ENCODE measurements around the gene FKBP15.

The FKBP15 gene

DNA sequence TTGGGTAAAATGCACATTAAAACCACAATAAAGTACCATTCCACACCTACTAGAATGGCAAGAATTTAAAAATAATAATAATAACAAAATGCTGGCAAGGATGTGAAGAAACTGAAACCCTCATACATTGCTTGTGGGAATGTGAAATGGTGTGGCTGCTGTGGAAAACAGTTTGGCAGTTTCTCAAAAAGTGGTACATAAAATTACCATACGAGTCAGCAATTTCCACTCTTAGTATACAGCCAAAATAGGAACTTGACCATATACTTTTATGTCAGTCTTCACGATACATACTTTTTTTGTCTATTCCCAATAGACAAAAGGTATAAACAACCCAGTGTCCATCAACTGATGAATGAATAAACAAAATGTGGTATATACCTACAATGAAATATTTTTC is 15.6 kb downstream of the FKBP15 start:
- Histone ChIP-seq H3K27ac (ENCODE audit: low read length) (no peak overlapping the region), H3K36me3 (ENCODE audit: control insufficient read depth in 1 of 2, insufficient read depth in 2 of 2, low read length in 2 of 2) (peaks cover 32 to 76% of the 10 kb centered on the region in 2 donors)

DNA sequence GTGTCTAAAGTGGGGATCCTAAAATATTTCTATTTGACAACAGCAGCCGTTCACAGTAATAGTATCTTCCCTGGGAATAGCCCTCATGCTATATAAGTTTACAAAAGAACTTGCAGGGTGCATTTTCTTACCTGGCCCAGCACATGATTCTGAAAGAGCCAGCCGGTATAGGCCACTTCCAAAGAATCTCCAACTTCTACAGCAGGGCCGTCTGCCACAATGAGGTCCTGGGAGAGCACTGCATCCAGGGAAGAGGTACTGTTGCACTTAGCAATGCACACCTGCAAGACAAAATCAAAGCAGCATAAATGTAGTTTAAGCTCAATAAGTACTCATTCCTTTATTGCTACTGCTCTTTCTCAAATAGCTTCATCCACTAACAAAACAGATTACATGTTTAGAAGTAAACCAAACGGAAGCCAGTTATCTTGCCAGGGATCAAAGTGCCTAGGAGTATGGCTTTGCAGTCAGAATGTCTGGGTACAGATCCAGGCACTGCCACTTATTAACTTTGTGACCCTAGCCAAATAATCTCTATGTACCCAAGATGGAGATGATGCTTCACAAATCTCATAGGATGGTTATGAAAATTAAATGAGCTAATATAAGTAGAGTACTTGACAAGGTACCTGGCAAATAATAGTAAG is 21.3 kb downstream of the FKBP15 start:
- no peaks in the 10 kb centered on the region for H3K4me1 ChIP-seq (ENCODE audit: control insufficient read depth in 1 of 2, insufficient read depth in 2 of 2, low read length in 2 of 2)
- H3K27me3 ChIP-seq (ENCODE audit: low read depth, low read length), result no peaks in the 10 kb centered on the region
- peaks cover 46 to 68% of the 10 kb centered on the region in 2 donors for H3K36me3 ChIP-seq (ENCODE audit: control insufficient read depth in 1 of 2, insufficient read depth in 2 of 2, low read length in 2 of 2)
- H3K4me3 ChIP-seq (ENCODE audit: low read depth in 1 of 2, low read length in 2 of 2), result no peak overlapping the region
- H3K9me3 ChIP-seq (ENCODE audit: control insufficient read depth in 1 of 2, low read length in 2 of 2), result no peaks in the 10 kb centered on the region
- H3K27ac ChIP-seq (ENCODE audit: low read length), result no peak overlapping the region

More for the DNA sequence above, 15.6 kb downstream of the FKBP15 start:
- Histone ChIP-seq H3K4me3 (ENCODE audit: low read depth in 1 of 2, low read length in 2 of 2) (no peak overlapping the region), H3K27me3 (ENCODE audit: low read depth, low read length) (no peaks in the 10 kb centered on the region), H3K9me3 (ENCODE audit: control insufficient read depth in 1 of 2, low read length in 2 of 2) (no peaks in the 10 kb centered on the region), H3K4me1 (ENCODE audit: control insufficient read depth in 1 of 2, insufficient read depth in 2 of 2, low read length in 2 of 2) (no peaks in the 10 kb centered on the region)

DNA sequence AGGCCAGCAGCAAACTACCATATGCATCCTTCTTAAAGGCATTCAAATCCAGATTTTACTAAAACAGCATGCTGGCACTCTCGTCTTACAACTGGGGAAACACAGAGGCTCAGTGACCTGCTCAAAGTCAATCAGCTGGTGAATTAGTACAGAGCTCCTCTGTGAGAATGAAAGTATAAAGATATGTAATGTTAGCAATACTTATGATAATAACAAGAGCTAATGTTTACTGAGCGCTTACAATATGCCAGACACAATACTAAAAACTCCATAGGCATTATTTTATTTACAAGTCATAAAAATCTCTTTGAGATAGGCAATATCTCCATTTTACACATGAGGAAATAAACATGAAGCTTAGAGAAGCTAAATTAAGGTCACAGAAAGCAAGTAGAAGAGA is 28.6 kb downstream of the FKBP15 start:
- no peaks in the 10 kb centered on the region for H3K4me1 ChIP-seq (ENCODE audit: control insufficient read depth in 1 of 2, insufficient read depth in 2 of 2, low read length in 2 of 2)
- H3K9me3 ChIP-seq (ENCODE audit: control insufficient read depth in 1 of 2, low read length in 2 of 2), result no peaks in the 10 kb centered on the region
- H3K27me3 ChIP-seq (ENCODE audit: low read depth, low read length), result no peaks in the 10 kb centered on the region
- no peak overlapping the region for H3K27ac ChIP-seq (ENCODE audit: low read length)
- no peak overlapping the region for H3K4me3 ChIP-seq (ENCODE audit: low read depth in 1 of 2, low read length in 2 of 2)
- H3K36me3 ChIP-seq (ENCODE audit: control insufficient read depth in 1 of 2, insufficient read depth in 2 of 2, low read length in 2 of 2), result peaks cover 40 to 53% of the 10 kb centered on the region in 2 donors

DNA sequence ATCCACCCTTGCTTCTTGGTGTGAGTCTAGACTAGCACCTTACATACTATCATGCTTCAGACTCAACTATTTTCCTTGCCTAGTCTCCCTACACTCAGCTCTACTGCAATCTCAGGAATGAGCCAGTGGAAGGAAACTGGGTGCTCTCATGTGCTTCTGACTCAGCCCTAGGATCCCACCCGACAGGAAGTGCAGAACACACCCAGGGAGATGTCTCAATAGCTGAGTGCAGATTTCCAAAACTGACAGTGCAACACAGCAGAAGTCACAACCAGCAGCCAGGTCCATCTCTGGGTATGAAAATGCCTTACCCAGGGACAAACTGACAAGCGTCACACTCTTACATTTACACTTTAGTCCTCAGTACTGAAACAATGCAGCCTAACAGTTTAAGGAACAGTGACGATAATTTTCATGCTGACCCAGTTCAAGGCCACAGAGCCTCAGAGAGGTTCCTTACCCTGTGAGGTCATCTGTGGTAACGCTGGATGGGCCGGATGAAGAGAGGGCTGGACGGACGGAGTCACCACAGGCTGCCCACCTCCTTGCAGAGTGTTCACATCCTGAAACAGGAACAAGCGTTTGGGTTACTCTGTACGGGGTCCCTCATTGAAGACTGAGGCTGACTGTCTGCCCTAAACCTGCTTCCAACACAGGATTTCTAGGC is 33.0 kb downstream of the FKBP15 start:
- H3K36me3 ChIP-seq (ENCODE audit: control insufficient read depth in 1 of 2, insufficient read depth in 2 of 2, low read length in 2 of 2), result peaks cover 68 to 76% of the 10 kb centered on the region in 2 donors
- H3K4me1 ChIP-seq (ENCODE audit: control insufficient read depth in 1 of 2, insufficient read depth in 2 of 2, low read length in 2 of 2), result no peaks in the 10 kb centered on the region
- H3K27me3 ChIP-seq (ENCODE audit: low read depth, low read length), result no peaks in the 10 kb centered on the region
- H3K27ac ChIP-seq (ENCODE audit: low read length), result peak overlapping the region; percentile 71
- H3K4me3 ChIP-seq (ENCODE audit: low read depth in 1 of 2, low read length in 2 of 2), result peak overlapping the region in 1 of 2 donors; percentile 8
- no peaks in the 10 kb centered on the region for H3K9me3 ChIP-seq (ENCODE audit: control insufficient read depth in 1 of 2, low read length in 2 of 2)

DNA sequence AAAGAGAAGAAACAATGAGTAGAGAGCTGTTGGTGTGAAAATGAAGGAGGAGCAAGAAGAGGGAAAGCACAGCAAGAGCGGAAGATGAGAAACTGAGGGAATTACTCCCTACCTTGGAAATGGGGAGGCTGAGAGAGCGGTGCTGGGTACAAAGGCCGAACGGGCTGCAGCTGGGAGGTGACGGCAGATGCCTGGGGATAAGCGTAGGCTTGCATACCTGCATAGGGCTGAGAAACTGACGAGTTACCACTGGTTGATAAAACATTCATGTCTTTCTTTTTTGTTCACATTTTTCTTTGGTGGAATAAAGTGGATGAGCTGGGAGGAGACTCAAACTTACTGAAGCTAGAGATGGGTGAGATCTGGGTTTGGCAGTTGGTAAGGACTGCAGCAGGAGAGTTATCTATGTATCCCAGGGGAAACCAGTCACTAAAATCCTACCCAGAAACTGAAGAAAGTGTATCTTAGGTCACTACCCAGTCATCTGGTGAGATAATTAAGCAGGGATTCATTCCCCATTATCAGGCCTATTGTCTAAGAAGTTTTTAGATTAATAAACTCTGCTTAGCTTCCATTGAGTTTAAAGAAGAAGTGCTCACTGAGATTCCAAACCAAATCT is 34.8 kb downstream of the FKBP15 start:
- Histone ChIP-seq H3K4me1 (ENCODE audit: control insufficient read depth in 1 of 2, insufficient read depth in 2 of 2, low read length in 2 of 2) (no peaks in the 10 kb centered on the region), H3K36me3 (ENCODE audit: control insufficient read depth in 1 of 2, insufficient read depth in 2 of 2, low read length in 2 of 2) (peaks cover 81 to 82% of the 10 kb centered on the region in 2 donors), H3K4me3 (ENCODE audit: low read depth in 1 of 2, low read length in 2 of 2) (no peak overlapping the region), H3K27me3 (ENCODE audit: low read depth, low read length) (no peaks in the 10 kb centered on the region), H3K27ac (ENCODE audit: low read length) (no peak overlapping the region), H3K9me3 (ENCODE audit: control insufficient read depth in 1 of 2, low read length in 2 of 2) (no peaks in the 10 kb centered on the region)

DNA sequence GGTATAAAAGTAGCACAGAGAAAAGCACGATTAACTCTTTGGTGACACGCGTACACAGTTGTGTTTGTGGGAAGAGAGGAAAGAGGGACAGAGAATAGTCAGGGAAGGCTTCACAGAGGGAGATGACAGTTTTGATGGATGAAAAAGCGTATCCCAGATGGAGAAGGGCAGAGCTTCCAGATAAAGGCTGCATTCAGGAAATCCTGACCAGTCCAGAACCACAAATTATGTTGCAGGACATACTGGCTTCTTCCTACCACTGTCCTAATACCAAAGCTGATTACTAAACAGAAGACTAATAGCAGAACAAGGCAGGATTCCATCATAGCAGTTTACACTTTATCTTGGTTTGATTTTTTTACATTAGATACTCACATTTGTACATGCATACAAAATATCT is 35.8 kb downstream of the FKBP15 start:
- H3K36me3 ChIP-seq (ENCODE audit: control insufficient read depth in 1 of 2, insufficient read depth in 2 of 2, low read length in 2 of 2), result peaks cover 86 to 87% of the 10 kb centered on the region in 2 donors
- no peaks in the 10 kb centered on the region for H3K9me3 ChIP-seq (ENCODE audit: control insufficient read depth in 1 of 2, low read length in 2 of 2)
- H3K27ac ChIP-seq (ENCODE audit: low read length), result no peak overlapping the region
- no peaks in the 10 kb centered on the region for H3K4me1 ChIP-seq (ENCODE audit: control insufficient read depth in 1 of 2, insufficient read depth in 2 of 2, low read length in 2 of 2)
- no peak overlapping the region for H3K4me3 ChIP-seq (ENCODE audit: low read depth in 1 of 2, low read length in 2 of 2)
- H3K27me3 ChIP-seq (ENCODE audit: low read depth, low read length), result no peaks in the 10 kb centered on the region

DNA sequence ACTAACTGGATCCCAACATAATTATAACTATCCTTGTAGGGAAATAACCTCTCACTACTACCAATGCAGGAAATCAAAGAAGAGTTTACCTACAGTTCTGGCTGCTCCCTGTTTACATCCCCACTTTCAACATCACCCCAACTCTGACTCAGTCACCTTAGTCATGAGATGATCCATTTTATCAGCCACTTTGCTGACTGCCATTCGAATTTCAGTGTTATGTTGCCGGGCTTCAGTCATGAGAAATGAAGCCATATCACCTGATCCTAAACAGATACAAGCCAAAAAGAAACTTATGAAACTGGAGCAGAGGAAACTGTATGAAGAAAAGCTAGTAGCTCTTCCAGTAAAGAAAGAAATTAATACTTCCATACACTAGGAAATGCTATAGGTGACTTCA is 36.5 kb downstream of the FKBP15 start:
- Histone ChIP-seq H3K27ac (ENCODE audit: low read length) (no peak overlapping the region), H3K4me1 (ENCODE audit: control insufficient read depth in 1 of 2, insufficient read depth in 2 of 2, low read length in 2 of 2) (no peaks in the 10 kb centered on the region), H3K36me3 (ENCODE audit: control insufficient read depth in 1 of 2, insufficient read depth in 2 of 2, low read length in 2 of 2) (peaks cover 82 to 91% of the 10 kb centered on the region in 2 donors), H3K4me3 (ENCODE audit: low read depth in 1 of 2, low read length in 2 of 2) (no peak overlapping the region), H3K9me3 (ENCODE audit: control insufficient read depth in 1 of 2, low read length in 2 of 2) (no peaks in the 10 kb centered on the region), H3K27me3 (ENCODE audit: low read depth, low read length) (no peaks in the 10 kb centered on the region)

DNA sequence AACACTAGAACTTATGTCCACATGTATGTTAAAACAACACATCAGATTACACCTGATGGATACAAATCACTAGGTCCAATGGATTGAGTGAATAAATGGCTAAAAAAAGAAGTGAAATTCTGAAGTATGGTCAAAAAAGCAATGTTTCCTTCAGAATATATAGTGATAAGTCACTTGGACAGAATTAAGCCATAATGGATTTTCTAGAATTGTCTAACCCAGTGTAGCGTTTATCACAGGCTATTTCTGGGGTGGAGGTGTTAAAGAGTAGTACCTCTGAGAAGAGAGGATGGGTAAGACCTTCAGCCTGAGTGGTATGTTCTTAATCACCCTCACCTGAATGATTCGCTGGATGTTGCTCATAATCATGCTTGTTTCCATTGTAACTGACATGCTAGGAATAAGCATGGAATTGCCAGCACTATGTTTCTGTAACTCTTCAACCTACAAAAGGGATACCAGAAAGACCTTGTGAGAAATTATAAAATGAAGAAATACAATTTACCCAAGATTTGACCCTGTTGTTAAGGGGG is 37.1 kb downstream of the FKBP15 start:
- no peaks in the 10 kb centered on the region for H3K4me1 ChIP-seq (ENCODE audit: control insufficient read depth in 1 of 2, insufficient read depth in 2 of 2, low read length in 2 of 2)
- H3K9me3 ChIP-seq (ENCODE audit: control insufficient read depth in 1 of 2, low read length in 2 of 2), result no peaks in the 10 kb centered on the region
- H3K4me3 ChIP-seq (ENCODE audit: low read depth in 1 of 2, low read length in 2 of 2), result no peak overlapping the region
- no peaks in the 10 kb centered on the region for H3K27me3 ChIP-seq (ENCODE audit: low read depth, low read length)
- H3K27ac ChIP-seq (ENCODE audit: low read length), result no peak overlapping the region
- H3K36me3 ChIP-seq (ENCODE audit: control insufficient read depth in 1 of 2, insufficient read depth in 2 of 2, low read length in 2 of 2), result peaks cover 82 to 91% of the 10 kb centered on the region in 2 donors

DNA sequence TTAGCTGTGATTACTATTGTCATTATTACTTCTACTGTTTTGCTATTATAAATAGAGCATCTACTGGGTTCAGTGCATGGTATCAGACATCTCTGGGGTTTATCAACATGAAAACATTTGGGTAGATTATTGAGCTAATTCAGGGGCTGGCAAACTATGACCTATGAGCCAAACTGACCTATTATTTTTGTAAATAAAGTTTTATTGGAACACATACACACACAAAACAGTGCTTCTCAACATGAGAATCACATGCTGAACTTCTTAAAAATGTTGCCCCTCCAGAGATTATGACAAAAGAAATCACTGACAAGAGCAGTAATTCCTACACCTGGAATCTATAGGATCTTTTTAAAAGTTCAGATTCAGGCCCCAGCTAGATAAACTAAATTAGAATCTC is 39.9 kb downstream of the FKBP15 start:
- Histone ChIP-seq H3K4me3 (ENCODE audit: low read depth in 1 of 2, low read length in 2 of 2) (no peak overlapping the region), H3K36me3 (ENCODE audit: control insufficient read depth in 1 of 2, insufficient read depth in 2 of 2, low read length in 2 of 2) (peaks cover 78 to 92% of the 10 kb centered on the region in 2 donors), H3K27ac (ENCODE audit: low read length) (no peak overlapping the region), H3K27me3 (ENCODE audit: low read depth, low read length) (no peaks in the 10 kb centered on the region), H3K9me3 (ENCODE audit: control insufficient read depth in 1 of 2, low read length in 2 of 2) (no peaks in the 10 kb centered on the region), H3K4me1 (ENCODE audit: control insufficient read depth in 1 of 2, insufficient read depth in 2 of 2, low read length in 2 of 2) (no peaks in the 10 kb centered on the region)

DNA sequence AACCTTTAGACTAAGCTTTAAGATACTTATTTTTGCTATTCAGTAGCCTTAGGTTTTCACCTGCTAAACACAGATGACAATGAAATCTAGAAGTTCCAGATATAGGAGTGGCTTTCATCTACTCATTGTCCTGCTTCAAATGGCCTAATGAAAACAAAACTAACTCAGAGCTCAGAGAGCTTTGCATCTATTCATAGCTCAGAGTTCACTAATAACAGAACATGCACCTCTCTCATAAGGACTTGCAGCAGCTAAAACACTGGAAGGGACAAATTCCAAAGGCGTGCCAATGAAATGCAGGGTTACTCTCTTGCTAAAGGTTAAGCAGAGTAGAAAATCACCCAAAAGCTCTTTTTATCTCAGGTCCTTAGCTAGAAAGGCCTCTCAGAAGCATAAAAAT is 41.2 kb downstream of the FKBP15 start:
- H3K4me1 ChIP-seq (ENCODE audit: control insufficient read depth in 1 of 2, insufficient read depth in 2 of 2, low read length in 2 of 2), result no peaks in the 10 kb centered on the region
- H3K36me3 ChIP-seq (ENCODE audit: control insufficient read depth in 1 of 2, insufficient read depth in 2 of 2, low read length in 2 of 2), result peaks cover 81 to 91% of the 10 kb centered on the region in 2 donors
- H3K4me3 ChIP-seq (ENCODE audit: low read depth in 1 of 2, low read length in 2 of 2), result no peak overlapping the region
- no peaks in the 10 kb centered on the region for H3K9me3 ChIP-seq (ENCODE audit: control insufficient read depth in 1 of 2, low read length in 2 of 2)
- H3K27me3 ChIP-seq (ENCODE audit: low read depth, low read length), result no peaks in the 10 kb centered on the region
- H3K27ac ChIP-seq (ENCODE audit: low read length), result no peak overlapping the region

DNA sequence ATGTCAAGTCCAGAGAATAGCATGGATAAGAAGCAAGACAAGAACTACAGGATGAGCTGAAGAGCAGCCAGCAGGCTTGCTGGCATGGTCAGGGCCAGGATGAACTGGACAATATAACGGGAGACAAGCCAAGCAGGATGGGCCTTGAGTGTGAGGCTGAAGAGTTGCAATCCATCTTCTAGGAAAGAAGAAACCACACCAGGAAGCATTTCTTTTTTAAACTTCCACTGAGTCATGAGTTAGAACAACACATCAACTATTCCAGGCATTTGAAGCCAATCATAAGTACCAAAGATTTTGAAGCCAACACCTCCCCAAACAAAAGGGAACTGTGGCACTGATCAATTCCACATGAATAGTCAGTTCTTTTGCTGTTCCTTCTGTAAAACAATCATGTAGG is 43.0 kb downstream of the FKBP15 start:
- Histone ChIP-seq H3K4me3 (ENCODE audit: low read depth in 1 of 2, low read length in 2 of 2) (no peak overlapping the region), H3K27ac (ENCODE audit: low read length) (no peak overlapping the region), H3K9me3 (ENCODE audit: control insufficient read depth in 1 of 2, low read length in 2 of 2) (no peaks in the 10 kb centered on the region), H3K36me3 (ENCODE audit: control insufficient read depth in 1 of 2, insufficient read depth in 2 of 2, low read length in 2 of 2) (peaks cover 81 to 90% of the 10 kb centered on the region in 2 donors), H3K4me1 (ENCODE audit: control insufficient read depth in 1 of 2, insufficient read depth in 2 of 2, low read length in 2 of 2) (no peaks in the 10 kb centered on the region), H3K27me3 (ENCODE audit: low read depth, low read length) (no peaks in the 10 kb centered on the region)

Measured in muscle layer of duodenum (tissue), 2 donors.